HG03354 (cell line): Measurements from ENCODE around the gene ME3.
"Not testable (repeated sequence)": the region's sequence is repeated elsewhere in the genome, so short reads cannot be mapped to it uniquely, and the experiment has no call there.

Source experiments
- ATAC-seq: cut with Tn5 transposase; IDR thresholded peaks from one replicate; pipeline ENCODE4 v1.9.1; 2021; ENCODE audit warnings: mild to moderate bottlenecking; ENCODE audit not compliant: unreplicated experiment, poor library complexity, severe bottlenecking

The ME3 gene

DNA sequence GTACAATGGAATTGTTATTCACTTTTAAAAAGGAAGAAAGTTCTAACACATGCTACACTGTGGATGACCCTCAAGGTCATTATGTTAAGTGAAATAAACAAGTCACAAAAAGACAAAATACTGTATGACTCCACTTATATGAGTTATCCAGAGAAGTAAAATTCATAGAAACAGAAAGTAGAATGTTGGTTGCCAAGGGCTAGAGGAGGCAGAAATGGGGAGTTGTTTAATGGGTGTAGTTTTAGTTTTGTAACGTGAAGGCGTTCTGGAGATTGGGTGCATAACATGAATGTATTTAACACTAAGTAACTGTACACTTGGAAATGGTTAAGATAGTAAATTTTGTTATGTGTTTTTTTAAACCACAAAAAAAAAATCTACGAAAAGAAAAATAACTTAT lies 253.9 kb downstream of the ME3 start:
- no peak for ATAC-seq

DNA sequence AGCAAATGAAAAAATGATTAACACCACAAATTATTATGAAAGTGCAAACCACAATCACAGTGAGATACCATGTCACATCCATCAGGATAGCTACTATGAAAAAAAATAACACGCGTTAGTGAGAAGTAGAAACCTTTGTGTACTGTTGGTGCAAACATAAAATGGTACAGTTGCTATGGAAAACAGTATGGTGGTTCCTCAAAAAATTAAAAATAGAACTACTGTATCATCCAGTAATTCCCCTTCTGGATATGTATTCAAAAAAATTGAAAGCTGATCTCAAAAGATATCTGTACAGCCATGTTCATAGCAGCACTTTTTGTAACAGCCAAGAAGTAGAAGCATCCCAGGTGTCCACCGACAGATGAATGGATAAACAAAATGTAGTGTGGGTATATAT lies 254.3 kb downstream of the ME3 start:
- no peak for ATAC-seq

DNA sequence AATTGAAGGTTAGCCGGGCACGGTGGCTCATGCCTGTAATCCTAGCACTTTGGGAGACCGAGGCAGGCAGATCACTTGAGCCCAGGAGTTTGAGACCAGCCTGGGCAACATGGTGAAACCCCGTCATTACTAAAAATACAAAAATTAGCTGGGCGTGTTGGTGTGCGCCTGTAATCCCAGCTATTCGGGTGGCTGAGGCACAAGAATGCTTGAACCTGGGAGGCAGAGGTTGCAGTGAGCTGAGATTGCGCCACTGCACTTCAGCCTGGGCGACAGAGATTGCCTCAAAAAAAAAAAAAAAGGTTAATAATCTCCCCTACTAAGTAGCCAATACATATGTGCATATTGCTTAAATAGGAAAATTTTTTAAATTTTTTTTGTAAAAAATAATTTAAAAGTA lies 255.5 kb downstream of the ME3 start:
- not testable (repeated sequence) for ATAC-seq

DNA sequence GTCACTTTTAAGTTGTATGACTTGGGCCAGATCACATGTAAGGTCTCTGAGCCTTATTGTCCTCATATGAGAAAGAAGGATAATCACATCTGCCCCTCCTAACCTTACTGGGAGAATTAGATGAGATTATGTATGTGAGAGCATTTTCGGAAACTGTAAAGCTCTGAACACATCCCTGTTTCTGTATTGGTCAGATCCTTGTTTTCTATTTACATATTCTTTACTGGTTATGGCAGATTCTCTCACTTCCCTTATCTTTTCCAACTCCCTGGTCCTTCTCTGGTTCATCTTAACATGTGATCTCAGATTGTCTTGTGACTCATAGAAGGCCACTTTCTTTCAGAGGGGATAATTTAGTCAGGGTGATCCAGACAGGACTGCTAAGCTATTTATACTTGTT lies 255.9 kb downstream of the ME3 start:
- ATAC-seq, result no peak

DNA sequence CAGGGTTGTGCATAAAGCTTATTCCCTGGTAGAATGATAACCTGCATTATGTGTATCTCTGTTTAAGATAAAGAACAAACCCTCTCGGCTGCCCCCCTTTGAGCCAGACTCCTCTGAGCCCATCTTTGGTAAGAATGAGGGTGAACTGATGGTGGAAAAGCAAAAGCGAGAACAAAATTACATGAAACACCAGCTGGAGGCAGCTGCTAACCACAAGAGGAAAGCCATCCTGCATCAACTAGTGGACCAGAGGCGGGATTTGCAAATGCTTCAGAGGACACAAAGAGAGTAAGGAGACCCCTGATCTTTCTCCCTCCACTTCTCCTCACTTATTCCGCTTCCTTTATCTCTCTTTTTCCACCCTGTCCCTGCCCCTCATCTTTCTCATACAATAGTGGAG lies 257.4 kb downstream of the ME3 start:
- no peak for ATAC-seq

DNA sequence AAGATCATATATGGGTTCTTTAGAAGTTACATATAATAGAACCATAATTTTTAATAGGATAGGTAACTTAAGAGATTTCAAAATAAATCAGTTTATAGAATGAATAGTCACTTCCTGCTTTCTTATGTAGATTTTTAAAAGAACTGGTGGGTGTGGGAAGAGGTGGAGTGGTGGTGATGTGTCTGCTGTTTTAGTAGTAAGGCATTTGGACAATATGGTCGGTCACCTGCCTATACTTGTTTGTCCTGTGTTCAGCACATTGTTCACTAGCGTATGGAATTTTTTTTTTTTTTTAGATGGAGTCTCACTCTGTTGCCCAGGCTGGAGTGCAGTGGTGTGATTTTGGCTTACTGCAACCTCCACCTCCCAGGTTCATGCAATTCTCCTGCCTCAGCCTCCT lies 258.4 kb downstream of the ME3 start:
- ATAC-seq, result no peak

DNA sequence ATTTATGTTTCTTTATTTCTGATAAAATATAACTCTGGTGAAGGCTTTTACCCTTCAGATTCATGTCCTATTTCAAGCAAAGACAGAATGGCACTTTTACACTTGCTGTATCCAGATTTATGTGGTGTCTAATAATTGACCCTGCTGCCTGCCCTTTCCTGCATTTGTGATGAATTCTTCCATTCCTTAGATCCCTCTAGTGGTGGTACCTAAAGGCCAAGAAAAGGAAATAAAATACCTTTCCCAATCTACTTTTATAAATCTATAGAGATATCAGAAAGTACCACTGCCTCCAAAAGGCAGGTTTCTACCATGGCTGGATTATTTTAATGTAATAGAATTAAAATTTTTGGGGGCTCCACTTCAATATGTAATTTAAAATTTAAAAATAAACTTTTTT lies 263.6 kb downstream of the ME3 start:
- no peak for ATAC-seq

DNA sequence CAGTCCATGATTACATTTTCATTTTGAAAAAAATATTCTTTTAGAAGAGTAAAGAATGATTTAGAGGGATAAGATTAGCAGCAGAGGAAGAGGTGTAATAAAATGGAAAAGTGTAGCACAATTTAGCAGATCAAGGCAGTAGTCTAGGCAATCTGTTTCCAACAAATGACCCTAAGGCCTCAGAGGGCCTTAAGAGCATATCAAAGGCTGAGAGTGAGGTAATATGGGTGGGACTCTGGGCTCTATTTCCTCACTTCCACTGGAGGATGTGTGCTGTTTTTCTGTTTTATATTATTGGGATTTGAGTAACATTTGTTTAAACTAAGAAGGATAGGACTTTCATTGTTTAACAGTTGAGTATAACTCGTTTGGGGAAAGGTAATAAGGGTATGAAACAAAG lies 269.0 kb downstream of the ME3 start:
- ATAC-seq, result no peak

DNA sequence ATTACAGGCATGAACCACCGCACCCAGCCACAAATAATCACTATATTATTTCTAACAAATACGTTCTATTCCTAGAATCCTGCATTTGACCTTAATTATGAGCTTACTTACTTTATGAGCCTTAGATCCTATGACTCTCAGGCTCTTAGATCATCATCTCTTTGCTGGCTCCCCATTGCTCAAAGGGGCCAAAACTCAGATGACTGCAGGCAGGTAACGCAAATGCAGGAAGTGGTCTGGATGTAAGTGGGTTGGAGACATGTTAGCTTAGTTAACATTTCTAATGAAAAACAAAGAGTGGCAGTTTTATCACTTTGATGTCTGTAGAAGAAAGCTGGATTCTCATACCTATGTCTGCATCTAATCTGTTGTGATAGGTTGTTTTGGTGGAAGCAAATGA lies 274.3 kb downstream of the ME3 start:
- ATAC-seq, result no peak

DNA sequence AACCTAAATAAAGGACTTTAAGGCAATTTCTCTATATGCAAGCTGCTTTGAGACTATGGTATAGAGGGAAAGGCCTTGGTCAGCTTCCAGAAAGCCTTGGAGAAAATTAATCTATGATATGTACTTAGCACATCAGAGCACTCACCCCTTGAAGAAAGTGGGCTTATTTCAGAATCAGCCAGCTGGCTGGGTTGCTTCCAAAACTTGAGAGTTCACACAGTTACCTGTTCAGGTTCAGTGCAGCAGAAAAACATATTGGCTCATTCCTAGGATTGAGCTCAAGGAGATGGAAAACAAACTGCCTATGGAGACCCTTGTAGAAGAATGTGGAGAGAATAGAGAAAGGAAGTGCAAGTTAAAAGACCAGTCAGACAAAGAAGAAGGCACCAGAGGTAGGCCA lies 275.1 kb downstream of the ME3 start:
- no peak for ATAC-seq

DNA sequence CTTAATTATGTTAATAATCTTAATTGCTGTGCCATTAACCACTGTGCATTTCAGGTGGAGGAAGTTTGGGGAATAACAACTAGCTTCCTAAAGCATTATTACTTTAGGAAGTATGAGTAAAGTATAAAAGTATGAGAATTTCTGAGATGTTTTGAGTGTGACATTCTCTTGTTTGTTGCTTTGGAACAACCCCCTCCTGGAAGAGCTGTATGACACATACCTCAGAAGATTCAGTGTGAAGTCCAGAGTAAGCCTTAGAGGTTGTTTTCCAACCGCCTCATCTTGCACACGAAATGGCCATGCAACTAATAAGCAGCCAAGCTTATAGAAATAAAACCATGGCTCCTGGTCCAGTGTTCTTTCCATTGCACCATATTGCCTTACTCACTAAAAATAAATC lies 276.0 kb downstream of the ME3 start:
- ATAC-seq, result no peak

DNA sequence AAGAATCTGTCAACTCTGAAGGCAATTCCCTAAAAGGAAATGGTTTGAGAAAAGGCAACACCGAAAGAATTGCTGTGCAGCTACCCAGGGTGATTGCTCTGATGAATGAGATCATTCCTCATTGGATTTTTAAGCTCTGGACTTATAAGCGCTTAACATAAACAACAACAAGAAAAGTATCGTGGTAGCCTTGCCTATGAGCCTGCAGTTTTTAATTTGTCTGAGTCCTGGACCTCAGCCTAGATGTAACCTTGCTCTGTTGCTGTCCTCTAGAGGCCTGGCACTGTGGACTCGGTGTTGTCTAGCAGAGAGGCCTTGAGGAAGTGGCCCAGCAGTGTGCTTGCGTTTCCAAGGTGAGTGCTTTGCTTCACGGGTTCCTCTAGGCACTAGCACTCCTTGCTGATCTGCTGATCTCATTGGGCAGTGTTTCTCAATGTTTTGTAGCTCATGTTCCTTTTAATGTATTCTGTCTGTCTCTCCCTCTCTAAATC lies 277.3 kb downstream of the ME3 start:
- ATAC-seq, result no peak
